NT2/D1 (cell line): Measurements from ENCODE around the gene PJA2.
A peak's percentile ranks its signal among the peaks of the same experiment; 100 is the strongest.

Experiments
- DNase-seq: peaks from one replicate; pipeline ENCODE4 v3.0.0-alpha.2; 2011; ENCODE audit warnings: low read depth, low spot score
- H3K27me3 ChIP-seq: 2 replicates; pipeline ENCODE4 v1.6.0; 2011; ENCODE audit warnings: mild to moderate bottlenecking; ENCODE audit not compliant: insufficient read length, insufficient read depth
- H3K36me3 ChIP-seq: 2 replicates; pipeline ENCODE4 v1.6.1; 2011; ENCODE audit warnings: mild to moderate bottlenecking, low read length, mixed read lengths; ENCODE audit not compliant: insufficient read depth, insufficient read length
- H3K4me1 ChIP-seq: 2 replicates; pipeline ENCODE4 v1.5.1; 2011; ENCODE audit not compliant: insufficient read depth, insufficient read length
- H3K4me3 ChIP-seq: 2 replicates; pipeline ENCODE4 v1.5.1; 2011; ENCODE audit warnings: low read depth; ENCODE audit not compliant: insufficient read length
- H3K9ac ChIP-seq: 2 replicates; pipeline ENCODE4 v1.6.0; 2011; ENCODE audit warnings: low read depth; ENCODE audit not compliant: insufficient read length
- H3K9me3 ChIP-seq: 2 replicates; pipeline ENCODE4 v1.5.1; 2011; ENCODE audit warnings: mild to moderate bottlenecking, low read length; ENCODE audit not compliant: insufficient read depth
- SUZ12 ChIP-seq: IDR thresholded peaks from 2 replicates; pipeline ENCODE4 v1.6.1; 2011; ENCODE audit not compliant: insufficient read length, insufficient read depth; ENCODE audit errors: extremely low read depth
- YY1 ChIP-seq: IDR thresholded peaks from 2 replicates; pipeline ENCODE4 v1.6.1; 2011; ENCODE audit not compliant: insufficient read length, insufficient read depth
- ZNF274 ChIP-seq: IDR thresholded peaks from 2 replicates; pipeline ENCODE4 v1.6.1; 2011; ENCODE audit warnings: mild to moderate bottlenecking, low read depth, low read length

Gene PJA2

DNA sequence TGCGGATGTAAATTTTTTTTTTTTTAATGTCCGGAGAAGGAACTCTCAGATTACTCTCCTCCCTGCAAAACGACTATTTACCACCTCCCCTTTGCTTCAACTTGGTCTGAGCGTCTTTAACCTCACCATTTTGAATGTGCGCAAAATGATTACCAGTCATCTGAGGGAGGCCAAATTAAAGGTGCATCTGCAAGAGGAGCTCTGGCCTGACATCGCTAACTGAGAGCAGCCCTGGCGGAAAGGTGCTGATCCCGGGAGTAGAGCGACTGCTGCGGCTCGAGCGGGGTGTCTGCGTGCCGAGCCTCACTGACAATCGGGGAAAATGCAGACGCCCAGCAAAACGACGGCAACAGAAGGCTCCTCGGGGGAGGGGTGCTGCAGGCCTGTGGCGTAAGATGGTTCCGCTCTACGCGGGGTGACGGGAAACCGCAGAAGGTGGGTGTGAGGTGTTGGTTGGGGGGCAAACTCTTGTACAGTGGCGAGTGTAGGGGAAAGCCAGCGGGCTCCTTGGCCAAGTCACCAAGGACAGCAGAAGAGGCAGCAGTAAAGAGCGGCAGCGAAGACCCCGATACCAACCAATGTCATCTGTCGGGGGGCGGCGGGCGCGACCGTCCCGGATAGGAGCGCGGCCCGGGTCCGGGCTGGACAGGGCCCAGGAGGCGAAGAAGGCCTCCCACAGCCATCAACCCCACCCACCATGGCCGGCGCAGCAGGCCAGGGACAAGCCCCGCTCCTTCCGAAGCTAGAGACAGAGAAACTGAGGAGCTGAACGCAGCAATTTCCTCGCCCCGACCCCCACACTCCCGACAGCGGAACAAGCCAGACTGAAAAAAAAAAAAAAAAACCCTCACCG, 557 bp downstream of the PJA2 start:
- Histone ChIP-seq H3K9ac (peak overlapping the region; percentile 79), H3K36me3 (no peaks in the 10 kb centered on the region), H3K9me3 (no peaks in the 10 kb centered on the region), H3K27me3 (no peaks in the 10 kb centered on the region), H3K4me3 (peak overlapping the region; percentile 80), H3K4me1 (peaks cover 3% of the 10 kb centered on the region)
- DNase-seq = peak; percentile 38
- no peak for TF ChIP-seq SUZ12
- TF ChIP-seq YY1 = no peak
- TF ChIP-seq ZNF274 = no peak

DNA sequence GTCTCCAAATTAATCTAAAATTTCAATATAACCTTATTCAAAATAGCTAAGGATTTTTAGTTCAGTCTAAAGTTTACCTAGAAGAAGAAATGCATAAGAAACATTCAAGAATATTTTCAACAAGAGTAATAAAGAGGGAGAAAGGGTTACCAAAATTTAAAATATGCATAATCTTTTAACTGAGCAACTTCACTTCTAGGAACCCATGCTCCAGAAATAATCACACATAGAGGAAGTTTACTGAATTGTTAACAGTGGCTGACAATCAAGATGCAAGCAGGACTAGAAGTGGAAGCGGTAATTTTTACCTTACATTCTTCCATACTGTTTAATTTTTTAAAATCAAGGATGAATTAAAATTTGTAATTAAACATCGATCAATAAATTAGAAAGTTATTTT, 1.9 kb downstream of the PJA2 start:
- no peak overlapping the region for H3K9ac ChIP-seq
- H3K4me3 ChIP-seq = no peak overlapping the region
- H3K4me1 ChIP-seq = peaks cover 1% of the 10 kb centered on the region
- no peak for TF ChIP-seq YY1
- TF ChIP-seq SUZ12 = no peak
- TF ChIP-seq ZNF274 = no peak
- H3K27me3 ChIP-seq = no peaks in the 10 kb centered on the region
- no peaks in the 10 kb centered on the region for H3K36me3 ChIP-seq
- no peaks in the 10 kb centered on the region for H3K9me3 ChIP-seq
- no peak for DNase-seq

DNA sequence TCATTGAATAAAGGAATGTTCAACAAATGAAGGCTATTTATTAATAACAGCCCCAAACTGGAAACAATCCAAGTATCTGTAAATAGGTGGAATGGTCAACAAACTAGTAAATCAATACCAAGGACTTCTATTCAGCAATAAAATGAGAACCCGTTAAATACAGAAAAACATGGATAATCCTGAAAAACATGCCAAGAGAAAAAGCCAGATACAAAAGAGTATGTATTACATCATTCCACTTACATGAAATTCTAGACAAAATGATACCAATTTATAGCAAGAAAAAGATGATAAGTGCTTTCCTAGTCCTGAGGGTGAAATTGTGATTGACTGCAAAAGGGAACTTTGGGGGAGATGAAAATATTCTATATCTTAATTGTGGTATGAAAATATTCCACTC, 3.1 kb downstream of the PJA2 start:
- Histone ChIP-seq H3K4me1 (no peaks in the 10 kb centered on the region), H3K9ac (no peak overlapping the region), H3K36me3 (no peaks in the 10 kb centered on the region), H3K4me3 (no peak overlapping the region), H3K27me3 (no peaks in the 10 kb centered on the region), H3K9me3 (no peaks in the 10 kb centered on the region)
- DNase-seq = no peak
- TF ChIP-seq ZNF274 (no peak), SUZ12 (no peak), YY1 (no peak)

DNA sequence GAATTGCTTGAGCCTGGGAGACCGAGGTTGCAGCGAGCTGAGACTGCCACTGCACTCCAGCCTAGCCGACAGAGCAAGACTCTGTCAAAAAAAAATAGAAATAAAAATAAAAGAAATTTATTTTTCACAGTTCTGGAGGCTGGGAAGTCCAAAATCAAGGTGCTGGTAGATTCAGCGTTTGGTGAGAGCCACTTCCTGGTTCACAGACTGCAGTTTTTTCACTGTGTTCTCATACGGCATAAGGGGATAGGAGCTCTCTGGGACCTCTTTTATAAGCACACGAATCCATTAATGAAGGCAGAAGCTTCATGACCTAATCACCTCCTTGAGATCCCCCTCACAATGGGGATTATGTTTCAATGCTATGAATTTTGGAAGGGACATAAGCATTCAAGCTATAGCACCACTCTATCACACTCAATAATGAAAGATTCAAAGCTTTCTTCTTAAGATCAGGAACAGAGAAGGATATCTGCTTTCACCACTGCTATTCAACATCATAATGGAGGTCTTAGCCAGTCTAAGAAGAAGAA, 5.3 kb downstream of the PJA2 start:
- TF ChIP-seq SUZ12 (no peak), YY1 (no peak), ZNF274 (no peak)
- Histone ChIP-seq H3K36me3 (no peaks in the 10 kb centered on the region), H3K9ac (no peak overlapping the region), H3K4me3 (no peak overlapping the region), H3K9me3 (no peaks in the 10 kb centered on the region), H3K4me1 (no peaks in the 10 kb centered on the region), H3K27me3 (no peaks in the 10 kb centered on the region)
- DNase-seq = no peak

DNA sequence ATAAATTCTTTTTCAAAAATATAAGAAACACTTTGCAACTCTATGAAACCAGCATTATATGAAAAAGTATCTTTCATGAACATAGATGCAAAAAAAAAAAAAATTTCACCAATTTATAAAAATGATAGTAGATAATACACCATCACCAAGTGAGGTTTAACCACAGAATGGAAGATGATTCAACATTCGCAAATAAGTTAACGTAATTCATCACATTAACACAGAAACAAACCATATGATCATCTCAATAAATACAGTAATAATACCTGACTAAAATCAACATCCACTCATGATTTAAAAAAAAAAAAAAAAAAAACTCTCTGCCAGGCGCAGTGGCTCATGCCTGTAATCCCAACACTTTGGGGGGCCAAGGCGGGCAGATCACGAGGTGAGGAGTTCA, 6.3 kb downstream of the PJA2 start:
- no peaks in the 10 kb centered on the region for H3K4me1 ChIP-seq
- DNase-seq = no peak
- no peaks in the 10 kb centered on the region for H3K36me3 ChIP-seq
- no peaks in the 10 kb centered on the region for H3K9me3 ChIP-seq
- H3K4me3 ChIP-seq = no peak overlapping the region
- H3K9ac ChIP-seq = no peak overlapping the region
- no peaks in the 10 kb centered on the region for H3K27me3 ChIP-seq
- TF ChIP-seq ZNF274 (no peak), YY1 (no peak), SUZ12 (no peak)

DNA sequence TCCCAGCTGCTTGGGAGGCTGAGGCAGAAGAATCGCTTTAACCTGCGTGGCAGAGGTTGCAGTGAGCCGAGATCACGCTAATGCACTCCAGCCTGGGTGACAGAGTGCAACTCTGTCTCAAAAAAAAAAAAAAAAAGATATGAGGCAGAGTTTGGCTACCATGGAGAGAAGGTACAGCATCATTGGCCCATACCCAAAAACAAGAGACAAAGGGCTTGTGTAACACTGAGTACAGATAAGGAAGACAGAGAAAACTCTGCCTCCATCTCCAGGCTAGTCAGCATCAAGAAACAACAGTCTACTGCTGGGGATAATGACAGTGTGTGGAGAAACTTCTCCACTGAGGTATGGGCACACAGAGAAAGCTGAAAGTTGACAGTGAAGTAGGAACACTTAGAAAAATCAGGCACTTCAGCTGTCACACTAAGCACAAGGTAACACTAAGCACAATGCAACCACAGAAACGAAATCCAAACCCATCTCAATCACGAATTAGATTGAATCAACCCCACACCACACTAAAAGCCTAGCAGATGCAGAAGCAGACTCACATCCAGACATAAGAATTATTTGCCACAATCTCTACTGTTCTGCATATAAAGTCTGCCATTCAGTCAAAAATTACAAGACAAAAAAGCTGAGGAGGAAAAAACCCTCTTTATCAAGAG, 10.5 kb downstream of the PJA2 start:
- Histone ChIP-seq H3K4me1 (no peaks in the 10 kb centered on the region), H3K9me3 (no peaks in the 10 kb centered on the region), H3K27me3 (no peaks in the 10 kb centered on the region), H3K36me3 (no peaks in the 10 kb centered on the region), H3K9ac (no peak overlapping the region), H3K4me3 (no peak overlapping the region)
- no peak for DNase-seq
- no peak for TF ChIP-seq YY1
- TF ChIP-seq SUZ12 = no peak
- TF ChIP-seq ZNF274 = no peak

DNA sequence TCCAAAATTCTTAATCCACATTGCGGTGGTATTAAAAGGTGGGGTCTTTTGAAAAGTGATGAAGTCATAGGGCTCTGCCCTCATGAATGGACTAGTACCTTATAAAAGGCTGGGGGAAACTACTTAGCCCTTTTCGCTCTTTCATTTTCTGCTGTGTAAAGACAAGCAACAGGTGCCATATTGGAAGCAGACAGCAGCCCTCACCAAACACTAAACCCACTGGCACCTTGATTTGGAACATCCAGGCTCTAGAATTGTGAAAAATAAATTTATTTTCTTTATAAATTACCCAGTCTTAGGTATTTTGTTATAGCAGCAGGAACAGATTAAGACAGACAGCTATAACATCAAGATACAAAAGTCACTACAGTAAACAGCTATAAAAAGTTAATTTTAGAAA, 12.8 kb downstream of the PJA2 start:
- no peak overlapping the region for H3K9ac ChIP-seq
- TF ChIP-seq ZNF274 (no peak), SUZ12 (no peak), YY1 (no peak)
- H3K9me3 ChIP-seq = no peaks in the 10 kb centered on the region
- H3K4me3 ChIP-seq = no peak overlapping the region
- H3K36me3 ChIP-seq = no peaks in the 10 kb centered on the region
- no peaks in the 10 kb centered on the region for H3K4me1 ChIP-seq
- H3K27me3 ChIP-seq = no peaks in the 10 kb centered on the region
- DNase-seq = no peak
